ENCODE measurements around the gene WRAP73.

The WRAP73 gene

GRCh38 chr1:3604997-3605823 is 44.7 kb downstream of the WRAP73 start:
- no peak overlapping the region for H2AFZ ChIP-seq (ENCODE audit: low read length)
- no peaks in the 10 kb centered on the region for H3K9me2 ChIP-seq (ENCODE audit: low read depth, low read length)
- H3K9me3 ChIP-seq (ENCODE audit: low read length) = no peaks in the 10 kb centered on the region
- H3K27ac ChIP-seq (ENCODE audit: low read depth, low read length, poor library complexity, severe bottlenecking) = no peak overlapping the region
- H3K4me2 ChIP-seq (ENCODE audit: low read length) = no peak overlapping the region
- no peak for TF ChIP-seq CTCF (IDR thresholded peaks at IDR 0.05; ENCODE audit: low read length)
- no peak for TF ChIP-seq EZH2 (IDR thresholded peaks at IDR 0.05; ENCODE audit: borderline replicate concordance, low read length)
- no peaks in the 10 kb centered on the region for H3F3A ChIP-seq (ENCODE audit: insufficient read depth, low read length)
- H3K79me2 ChIP-seq (ENCODE audit: insufficient read depth, low read length) = no peaks in the 10 kb centered on the region
- H4K20me1 ChIP-seq (ENCODE audit: insufficient read depth, low read length) = no peaks in the 10 kb centered on the region
- no peak overlapping the region for H3K9ac ChIP-seq (ENCODE audit: low read length)
- H3K36me3 ChIP-seq (ENCODE audit: insufficient read depth, low read length) = no peaks in the 10 kb centered on the region
- H3K4me1 ChIP-seq (ENCODE audit: insufficient read depth, low read length, severe bottlenecking) = no peaks in the 10 kb centered on the region
- H3K27me3 ChIP-seq (ENCODE audit: insufficient read depth, low read length) = peaks cover 8% of the 10 kb centered on the region; the same call in 1 of the 2 replicates
- H3K4me3 ChIP-seq (ENCODE audit: low read depth, low read length, poor library complexity, severe bottlenecking) = no peak overlapping the region

- Histone ChIP-seq H3K9me3 (ENCODE audit: low read length) (no peaks in the 10 kb centered on the region), H3K4me2 (ENCODE audit: low read length) (no peak overlapping the region), H3K4me3 (ENCODE audit: low read depth, low read length, poor library complexity, severe bottlenecking) (no peak overlapping the region), H3F3A (ENCODE audit: insufficient read depth, low read length) (no peaks in the 10 kb centered on the region), H3K79me2 (ENCODE audit: insufficient read depth, low read length) (no peaks in the 10 kb centered on the region), H3K27ac (ENCODE audit: low read depth, low read length, poor library complexity, severe bottlenecking) (no peak overlapping the region), H3K9me2 (ENCODE audit: low read depth, low read length) (no peaks in the 10 kb centered on the region), H3K27me3 (ENCODE audit: insufficient read depth, low read length) (peaks cover 8% of the 10 kb centered on the region; the same call in 1 of the 2 replicates), H2AFZ (ENCODE audit: low read length) (no peak overlapping the region), H4K20me1 (ENCODE audit: insufficient read depth, low read length) (no peaks in the 10 kb centered on the region), H3K36me3 (ENCODE audit: insufficient read depth, low read length) (no peaks in the 10 kb centered on the region), H3K9ac (ENCODE audit: low read length) (no peak overlapping the region), H3K4me1 (ENCODE audit: insufficient read depth, low read length, severe bottlenecking) (no peaks in the 10 kb centered on the region)
- TF ChIP-seq EZH2 (IDR thresholded peaks at IDR 0.05; ENCODE audit: borderline replicate concordance, low read length) = no peak
- TF ChIP-seq CTCF (IDR thresholded peaks at IDR 0.05; ENCODE audit: low read length) = no peak
Observed at GRCh38 chr1:3604468-3604974, 45.4 kb downstream of the WRAP73 start.

GRCh38 chr1:3603571-3604467 is 46.1 kb downstream of the WRAP73 start:
- peaks cover 8% of the 10 kb centered on the region; the same call in 1 of the 2 replicates for H3K27me3 ChIP-seq (ENCODE audit: insufficient read depth, low read length)
- H3K36me3 ChIP-seq (ENCODE audit: insufficient read depth, low read length) = no peaks in the 10 kb centered on the region
- H3K4me1 ChIP-seq (ENCODE audit: insufficient read depth, low read length, severe bottlenecking) = no peaks in the 10 kb centered on the region
- H3K9me3 ChIP-seq (ENCODE audit: low read length) = no peaks in the 10 kb centered on the region
- H3K4me3 ChIP-seq (ENCODE audit: low read depth, low read length, poor library complexity, severe bottlenecking) = no peak overlapping the region
- H4K20me1 ChIP-seq (ENCODE audit: insufficient read depth, low read length) = no peaks in the 10 kb centered on the region
- H3F3A ChIP-seq (ENCODE audit: insufficient read depth, low read length) = no peaks in the 10 kb centered on the region
- H3K79me2 ChIP-seq (ENCODE audit: insufficient read depth, low read length) = no peaks in the 10 kb centered on the region
- TF ChIP-seq CTCF (IDR thresholded peaks at IDR 0.05; ENCODE audit: low read length) (no peak), EZH2 (IDR thresholded peaks at IDR 0.05; ENCODE audit: borderline replicate concordance, low read length) (no peak)
- no peaks in the 10 kb centered on the region for H3K9me2 ChIP-seq (ENCODE audit: low read depth, low read length)
- no peak overlapping the region for H3K27ac ChIP-seq (ENCODE audit: low read depth, low read length, poor library complexity, severe bottlenecking)
- H3K4me2 ChIP-seq (ENCODE audit: low read length) = no peak overlapping the region
- H3K9ac ChIP-seq (ENCODE audit: low read length) = no peak overlapping the region
- H2AFZ ChIP-seq (ENCODE audit: low read length) = no peak overlapping the region

Measured in OCI-LY1 (cell line).